Transverse colon (tissue), 3 donors: Measurements from ENCODE around the gene MDFIC.

Source experiments
- POLR2A ChIP-seq: fragments of 450-650 bp; IDR thresholded peaks from one replicate; pipeline ENCODE4 v1.6.1; 2016; ENCODE audit warnings: antibody characterized with exemption, mild to moderate bottlenecking, moderate library complexity
- TF ChIP-seq, protein P1 (sequence below), 5 experiments: fragments of 200-600 bp in 3 of 5; fragments of 450-650 bp in 2 of 5; sonication (generic) in 3 of 5; IDR thresholded peaks; 1 replicate in 2 of 5; 2 replicates in 3 of 5; pipeline ENCODE4 v1.5.1; 2016 to 2017; ENCODE audit warnings: antibody characterized with exemption in 5 of 5, inconsistent platforms in 3 of 5, mild to moderate bottlenecking in 2 of 5, moderate library complexity in 1 of 5

- TF ChIP-seq, protein P1, sequence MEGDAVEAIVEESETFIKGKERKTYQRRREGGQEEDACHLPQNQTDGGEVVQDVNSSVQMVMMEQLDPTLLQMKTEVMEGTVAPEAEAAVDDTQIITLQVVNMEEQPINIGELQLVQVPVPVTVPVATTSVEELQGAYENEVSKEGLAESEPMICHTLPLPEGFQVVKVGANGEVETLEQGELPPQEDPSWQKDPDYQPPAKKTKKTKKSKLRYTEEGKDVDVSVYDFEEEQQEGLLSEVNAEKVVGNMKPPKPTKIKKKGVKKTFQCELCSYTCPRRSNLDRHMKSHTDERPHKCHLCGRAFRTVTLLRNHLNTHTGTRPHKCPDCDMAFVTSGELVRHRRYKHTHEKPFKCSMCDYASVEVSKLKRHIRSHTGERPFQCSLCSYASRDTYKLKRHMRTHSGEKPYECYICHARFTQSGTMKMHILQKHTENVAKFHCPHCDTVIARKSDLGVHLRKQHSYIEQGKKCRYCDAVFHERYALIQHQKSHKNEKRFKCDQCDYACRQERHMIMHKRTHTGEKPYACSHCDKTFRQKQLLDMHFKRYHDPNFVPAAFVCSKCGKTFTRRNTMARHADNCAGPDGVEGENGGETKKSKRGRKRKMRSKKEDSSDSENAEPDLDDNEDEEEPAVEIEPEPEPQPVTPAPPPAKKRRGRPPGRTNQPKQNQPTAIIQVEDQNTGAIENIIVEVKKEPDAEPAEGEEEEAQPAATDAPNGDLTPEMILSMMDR (IDR thresholded peaks at IDR 0.05) = no peak
- no peak for TF ChIP-seq POLR2A
Measured at GRCh38 chr7:114970732-114971131, 48.8 kb downstream of the MDFIC start.
